A673 (cell line): ENCODE data around the gene MILR1. TPM values are rescaled to one million over a fixed set of nuclear protein-coding genes. Genes with fewer than 3 reads are reported as not detected.

Source experiments
- BruUV-seq: library from RNA; stranded (reverse); fragments of 400-500 nt; replicated peaks from 2 replicates; lab custom pipeline; 2021; lab: Mats Ljungman, UMichigan
- CTCF ChIA-PET: fragments of 300-600 bp; sonication (Branson Sonifier 250); formaldehyde crosslinking; loops from one replicate; lab custom pipeline; 2022; ENCODE audit warnings: antibody characterized with exemption; lab: Charles Lee
- POLR2A ChIA-PET: fragments of 300-600 bp; sonication (Branson Sonifier 250); formaldehyde crosslinking; loops from one replicate; lab custom pipeline; 2022; ENCODE audit warnings: antibody characterized with exemption; ENCODE audit not compliant: low non-redundant PET; lab: Charles Lee
- DNase-seq: peaks from one replicate; pipeline ENCODE4 v3.0.0-alpha.2; 2015; ENCODE audit warnings: low spot score
- H3K27ac ChIP-seq: fragments of 200-600 bp; sonication (generic); 2 replicates; pipeline ENCODE4 v1.5.1; 2016; ENCODE audit warnings: mixed run types, low read depth, mild to moderate bottlenecking, mixed read lengths, antibody characterized with exemption, low read length; ENCODE audit not compliant: poor library complexity, severe bottlenecking
- H3K27me3 ChIP-seq: fragments of 200-600 bp; sonication (generic); replicated peaks from 2 replicates; pipeline ENCODE4 v1.6.1; 2017; ENCODE audit warnings: mixed run types, low read depth, mild to moderate bottlenecking, mixed read lengths, antibody characterized with exemption, low read length; ENCODE audit not compliant: insufficient read depth, poor library complexity
- H3K36me3 ChIP-seq: fragments of 200-600 bp; sonication (generic); 2 replicates; pipeline ENCODE4 v1.6.1; 2016; ENCODE audit warnings: mixed run types, mild to moderate bottlenecking, mixed read lengths, antibody characterized with exemption, low read length; ENCODE audit not compliant: insufficient read depth, poor library complexity, severe bottlenecking
- H3K4me1 ChIP-seq: fragments of 200-600 bp; sonication (generic); 2 replicates; pipeline ENCODE4 v1.6.1; 2017; ENCODE audit warnings: mixed run types, mild to moderate bottlenecking, mixed read lengths, antibody characterized with exemption, low read length; ENCODE audit not compliant: insufficient read depth, poor library complexity, severe bottlenecking
- H3K4me3 ChIP-seq: fragments of 200-600 bp; sonication (generic); 2 replicates; pipeline ENCODE4 v1.5.1; 2016; ENCODE audit warnings: low read depth, mixed run types, mild to moderate bottlenecking, mixed read lengths, low read length; ENCODE audit not compliant: poor library complexity, severe bottlenecking
- H3K9me3 ChIP-seq: fragments of 200-600 bp; sonication (generic); 2 replicates; pipeline ENCODE4 v1.6.1; 2016; ENCODE audit warnings: mixed run types, low read depth, mild to moderate bottlenecking, mixed read lengths, antibody characterized with exemption, low read length; ENCODE audit not compliant: poor library complexity, severe bottlenecking
- CTCF ChIP-seq: fragments of 300-800, 200-600 bp; sonication (generic); conservative IDR thresholded peaks from 2 replicates; pipeline ENCODE4 v1.5.1; 2017; ENCODE audit warnings: low read depth, mild to moderate bottlenecking, antibody characterized with exemption, low read length, moderate library complexity, mixed read lengths
- EZH2 ChIP-seq: fragments of 200-600 bp; sonication (generic); IDR thresholded peaks from 2 replicates; pipeline ENCODE4 v1.6.1; 2017; ENCODE audit warnings: borderline replicate concordance, low read depth, mild to moderate bottlenecking, mixed read lengths, antibody characterized with exemption, low read length; ENCODE audit not compliant: poor library complexity, severe bottlenecking
- intact Hi-C: fragments of 100-400 bp; cut with micrococcal nuclease; formaldehyde crosslinking; loops from one replicate; pipeline ENCODE4 v1.10.0; 2022; ENCODE audit not compliant: unreplicated experiment
- total RNA-seq: library from RNA; stranded (reverse); gene quantifications from 2 replicates; pipeline ENCODE4 v1.2.3, GENCODE V29; 2021

MILR1 gene
- total RNA-seq, 1 experiment from 2014 or later: not detected

DNA sequence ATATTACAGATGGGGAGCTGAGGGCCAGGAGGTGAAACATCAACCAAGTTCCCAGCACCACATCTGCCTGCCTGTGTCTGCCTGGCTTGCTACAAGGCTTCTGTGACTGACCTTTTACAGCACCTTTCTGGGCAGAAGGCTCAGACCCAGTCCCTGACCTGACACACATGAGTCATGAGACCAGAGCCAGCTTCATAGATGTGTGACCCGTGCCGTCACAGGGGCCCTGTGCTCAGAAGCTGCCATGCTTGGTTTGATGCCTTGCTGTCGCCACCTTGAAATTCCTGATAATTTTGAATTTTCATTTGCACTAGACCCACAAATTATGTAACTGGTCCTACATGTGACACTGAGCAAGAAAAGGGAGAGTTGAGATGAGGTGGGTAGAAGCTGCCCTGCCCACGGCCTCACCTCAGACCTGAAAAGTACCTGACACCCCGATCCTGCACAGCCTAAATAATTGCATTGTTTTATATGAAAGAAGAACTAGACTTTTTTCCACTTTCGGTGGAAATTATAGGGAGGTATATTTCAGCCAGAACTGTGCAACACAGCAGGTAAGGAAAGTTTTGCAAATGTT, 44.9 kb upstream of the MILR1 start:
- H3K4me1 ChIP-seq: no peaks in the 10 kb centered on the region
- no peak for DNase-seq
- no peak for TF ChIP-seq CTCF
- TF ChIP-seq EZH2: no peak
- BruUV-seq: no TSS peak
- CTCF ChIA-PET: no interaction called here
- no peak overlapping the region for H3K27ac ChIP-seq
- no peaks in the 10 kb centered on the region for H3K36me3 ChIP-seq
- POLR2A ChIA-PET: no interaction called here
- no peak overlapping the region for H3K4me3 ChIP-seq
- H3K9me3 ChIP-seq: no peaks in the 10 kb centered on the region
- intact Hi-C loops: no loop called here
- H3K27me3 ChIP-seq: no peaks in the 10 kb centered on the region

GRCh38 chr17:64406321-64407200, 42.4 kb upstream of the MILR1 start:
- CTCF ChIA-PET: no interaction called here
- peak; percentile 27 for DNase-seq
- intact Hi-C loops: no loop called here
- TF ChIP-seq EZH2 (no peak), CTCF (no peak)
- BruUV-seq: no TSS peak
- no peak overlapping the region for H3K4me3 ChIP-seq
- POLR2A ChIA-PET: interaction anchor here (0.7 kb wide), 1 partner anchor 256 kb away, joined by 6 read pairs; the partner anchor contains the start of gene SMURF2
- no peaks in the 10 kb centered on the region for H3K9me3 ChIP-seq
- no peaks in the 10 kb centered on the region for H3K27me3 ChIP-seq
- no peaks in the 10 kb centered on the region for H3K4me1 ChIP-seq
- H3K36me3 ChIP-seq: no peaks in the 10 kb centered on the region
- H3K27ac ChIP-seq: no peak overlapping the region

- no peaks in the 10 kb centered on the region for H3K36me3 ChIP-seq
- BruUV-seq: no TSS peak
- no peaks in the 10 kb centered on the region for H3K4me1 ChIP-seq
- CTCF ChIA-PET: no interaction called here
- no peak overlapping the region for H3K4me3 ChIP-seq
- POLR2A ChIA-PET: interaction anchor here (0.6 kb wide), 1 partner anchor 17 kb away, joined by 5 read pairs; no protein-coding TSS in a partner anchor
- intact Hi-C loops: no loop called here
- H3K9me3 ChIP-seq: no peaks in the 10 kb centered on the region
- no peak overlapping the region for H3K27ac ChIP-seq
- no peaks in the 10 kb centered on the region for H3K27me3 ChIP-seq
- no peak for DNase-seq
- no peak for TF ChIP-seq CTCF
These were observed 38.0 kb upstream of the MILR1 start for GRCh38 chr17:64410750-64411490.
